ENCODE results near the gene TSKS.

Gene TSKS

GRCh38 chr19:49792829-49793560, 29.9 kb upstream of the TSKS start:
- DNase-seq: no peak

GRCh38 chr19:49791776-49792445, 28.8 kb upstream of the TSKS start:
- DNase-seq: no peak

- DNase-seq: no peak
These were observed 27.8 kb upstream of the TSKS start for GRCh38 chr19:49790866-49791265.

- DNase-seq: no peak
These were observed 25.8 kb upstream of the TSKS start for GRCh38 chr19:49788857-49789256.

GRCh38 chr19:49787746-49788145, 24.6 kb upstream of the TSKS start:
- DNase-seq: no peak

- no peak for DNase-seq
These were observed 23.3 kb upstream of the TSKS start for GRCh38 chr19:49786376-49786820.

- DNase-seq: no peak
These were observed 19.4 kb upstream of the TSKS start for GRCh38 chr19:49782515-49782914.

GRCh38 chr19:49781394-49781793, 18.3 kb upstream of the TSKS start:
- DNase-seq: no peak

GRCh38 chr19:49780861-49781260, 17.8 kb upstream of the TSKS start:
- DNase-seq: no peak

GRCh38 chr19:49779731-49780555, 16.8 kb upstream of the TSKS start:
- no peak for DNase-seq

- DNase-seq: no peak
These were observed 13.3 kb upstream of the TSKS start for GRCh38 chr19:49776371-49776764.

- DNase-seq: no peak
These were observed 12.8 kb upstream of the TSKS start for GRCh38 chr19:49775742-49776370.

GRCh38 chr19:49774969-49775368, 11.9 kb upstream of the TSKS start:
- DNase-seq: no peak

- DNase-seq: no peak
These were observed 10.7 kb upstream of the TSKS start for GRCh38 chr19:49773663-49774350.

GRCh38 chr19:49772850-49773432, 9.8 kb upstream of the TSKS start:
- DNase-seq: no peak

GRCh38 chr19:49771674-49772139, 8.6 kb upstream of the TSKS start:
- DNase-seq: no peak

- no peak for DNase-seq
These were observed 7.4 kb upstream of the TSKS start for GRCh38 chr19:49770529-49770928.

- DNase-seq: no peak
These were observed 5.0 kb upstream of the TSKS start for GRCh38 chr19:49767967-49768581.

GRCh38 chr19:49767381-49767780, 4.3 kb upstream of the TSKS start:
- DNase-seq: no peak

- no peak for DNase-seq
These were observed 3.8 kb upstream of the TSKS start, which contains the start of gene AP2A1 for GRCh38 chr19:49766930-49767299. Gene AP2A1 (plus strand): TSS chr19:49767001. CDS start chr19:49767134, 133 bp downstream.

Measured in activated CD8-positive, alpha-beta memory T cell treated with anti-CD3 and anti-CD28 coated beads, Interleukin-2, amount 50 U/mL, for 4 hours (primary cell).